ENCODE data around the gene MDH1B. TPM values are rescaled to one million over a fixed set of nuclear protein-coding genes. Genes with fewer than 3 reads are reported as not detected.

Gene MDH1B
- total RNA-seq, 6 experiments from 2014 or later, result 0.11 to 0.32 (median 0.18) TPM; not detected in 2

GRCh38 chr2:206804326-206804725 lies 39.2 kb upstream of the MDH1B start:
- H3K4me3 ChIP-seq, result no peak overlapping the region
- H3K27me3 ChIP-seq, result no peaks in the 10 kb centered on the region
- H3K9me3 ChIP-seq, result no peaks in the 10 kb centered on the region
- ATAC-seq (no peak), DNase-seq (no peak)
- H3K27ac ChIP-seq, result no peak overlapping the region
- H3K36me3 ChIP-seq, result no peaks in the 10 kb centered on the region
- intact Hi-C loops (cut with DNase I), result loop anchor here (10.0 kb wide), 2 partner anchors 180 to 670 kb away; no protein-coding TSS in a partner anchor
- TF ChIP-seq POLR2A (IDR thresholded peaks at IDR 0.05) (no peak), CTCF (IDR thresholded peaks at IDR 0.05) (no peak)
- WGBS (ENCODE audit: insufficient coverage, low coverage, low lambda C conversion rate, missing lambda C conversion rate), result 73% methylated on average over 4 of the region's 5 CpGs
- no peaks in the 10 kb centered on the region for H3K4me1 ChIP-seq

- no peaks in the 10 kb centered on the region for H3K9me3 ChIP-seq
- H3K4me1 ChIP-seq, result no peaks in the 10 kb centered on the region
- no peaks in the 10 kb centered on the region for H3K36me3 ChIP-seq
- intact Hi-C loops (cut with DNase I), result loop anchor here (10.0 kb wide), 2 partner anchors 182 to 672 kb away; no protein-coding TSS in a partner anchor
- no peak overlapping the region for H3K27ac ChIP-seq
- DNase-seq (no peak), ATAC-seq (no peak)
- no peak overlapping the region for H3K4me3 ChIP-seq
- TF ChIP-seq POLR2A (IDR thresholded peaks at IDR 0.05) (no peak), CTCF (IDR thresholded peaks at IDR 0.05) (no peak)
- WGBS (ENCODE audit: insufficient coverage, low coverage, low lambda C conversion rate, missing lambda C conversion rate), result 80% methylated on average over 5 of the region's 7 CpGs
- H3K27me3 ChIP-seq, result no peaks in the 10 kb centered on the region
These were observed 37.8 kb upstream of the MDH1B start for GRCh38 chr2:206802654-206803514.

- WGBS (ENCODE audit: insufficient coverage, low coverage, low lambda C conversion rate, missing lambda C conversion rate), result 79% methylated on average over 8 of the region's 9 CpGs
These were observed 36.5 kb upstream of the MDH1B start for GRCh38 chr2:206801418-206802189.

More at GRCh38 chr2:206801418-206802189, 36.5 kb upstream of the MDH1B start:
- no peak overlapping the region for H3K27ac ChIP-seq
- H3K4me1 ChIP-seq, result no peaks in the 10 kb centered on the region
- TF ChIP-seq POLR2A (IDR thresholded peaks at IDR 0.05) (no peak), CTCF (IDR thresholded peaks at IDR 0.05) (no peak)
- no peak for ATAC-seq
- no peaks in the 10 kb centered on the region for H3K9me3 ChIP-seq
- no peaks in the 10 kb centered on the region for H3K27me3 ChIP-seq
- no peak overlapping the region for H3K4me3 ChIP-seq
- DNase-seq, result no peak
- no peaks in the 10 kb centered on the region for H3K36me3 ChIP-seq
- intact Hi-C loops (cut with DNase I), result loop anchor here (10.0 kb wide), 2 partner anchors 183 to 673 kb away; no protein-coding TSS in a partner anchor

All from right lobe of liver (tissue), 6 donors.